Measurements from ENCODE around the gene PYROXD2. TPM values are rescaled to one million over a fixed set of nuclear protein-coding genes. Genes with fewer than 3 reads are reported as not detected.

The PYROXD2 gene
- total and polyA plus RNA-seq, 2 of the 8 experiments (the other 6 are each of a cell fraction or from before 2014, with no cell fraction given): 3.2 to 5.4 TPM

DNA sequence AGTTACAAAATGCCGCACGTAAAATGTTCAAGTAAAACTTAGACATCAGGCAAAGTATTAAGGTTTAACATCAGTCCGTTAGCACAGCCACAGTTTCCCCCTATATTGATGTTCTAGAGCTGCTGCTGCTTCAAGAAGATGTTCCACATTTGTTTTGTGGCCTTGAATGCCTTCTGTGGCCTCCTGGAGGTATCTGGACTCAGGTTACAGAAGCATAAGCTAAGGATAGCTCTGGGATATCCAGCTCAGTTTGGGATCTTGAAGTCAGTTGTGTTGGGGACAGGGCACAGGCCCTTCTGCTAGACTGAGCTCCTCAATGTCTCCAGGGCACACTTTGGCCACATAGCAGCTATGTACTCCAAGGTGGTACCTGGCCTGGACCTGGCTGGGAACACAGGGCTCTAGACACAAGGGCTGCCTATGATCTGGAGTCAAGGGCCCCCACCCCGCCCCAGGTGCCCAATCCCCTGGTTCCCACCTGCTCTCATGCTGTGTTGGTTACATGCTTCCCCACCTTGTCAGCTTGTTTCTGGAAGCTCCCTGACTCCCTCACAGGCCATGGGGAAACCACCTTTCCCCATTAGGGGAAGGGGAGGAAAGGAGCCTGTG, 4.7 kb downstream of the PYROXD2 start:
- no peaks in the 10 kb centered on the region for H3K9me3 ChIP-seq (ENCODE audit: insufficient read depth in 2 of 2, low read depth in 1 of 2, low read length in 1 of 2)
- no peak overlapping the region for H3K4ac ChIP-seq (replicated peaks; ENCODE audit: insufficient read length, low read depth, low read length)
- H2BK120ac ChIP-seq (replicated peaks; ENCODE audit: low read depth, low read length): no peak overlapping the region
- FAIRE-seq: no peak
- no peak overlapping the region for H2BK12ac ChIP-seq (ENCODE audit: low read depth, low read length)
- no peak overlapping the region for H2BK5ac ChIP-seq (ENCODE audit: low read depth, low read length)
- no peak overlapping the region for H2BK15ac ChIP-seq (ENCODE audit: low read length)
- H3K56ac ChIP-seq (replicated peaks; ENCODE audit: insufficient read length, low read depth, low read length): no peak overlapping the region
- H3K23me2 ChIP-seq (ENCODE audit: low read depth, low read length): no peaks in the 10 kb centered on the region; the same call in 1 of the 2 replicates
- no peaks in the 10 kb centered on the region for H3K36me3 ChIP-seq (ENCODE audit: control insufficient read depth in 2 of 4, insufficient read depth in 4 of 4, low read length in 3 of 4)
- no peak overlapping the region for H3K4me3 ChIP-seq (ENCODE audit: extremely low read depth in 1 of 4, insufficient read depth in 2 of 4, low read depth in 3 of 4, low read length in 4 of 4)
- no peak overlapping the region for H3K18ac ChIP-seq (ENCODE audit: extremely low read depth, low read length)
- no peak overlapping the region for H3K9ac ChIP-seq (replicated peaks in 1 of 4; ENCODE audit: extremely low read depth in 1 of 4, low read depth in 3 of 4, low read length in 3 of 4)
- H4K8ac ChIP-seq (ENCODE audit: extremely low read depth, insufficient read depth, low read length): no peak overlapping the region
- ChIA-PET POLR2A (ENCODE audit: partially characterized antibody) (no interaction called here), CTCF (ENCODE audit: partially characterized antibody) (interaction anchor here (2.1 to 2.6 kb wide), 2 partner anchors 14 to 15 kb away, joined by 8 to 12 read pairs; no protein-coding TSS in a partner anchor)
- H4K91ac ChIP-seq (replicated peaks; ENCODE audit: insufficient read length, low read length): no peak overlapping the region
- 97% methylated on average over 3 of the region's 4 CpGs; no CpG with 5 or more reads in 1 of the 2 experiments for WGBS, 2 experiments (ENCODE audit: extremely low coverage in 1 of 2, insufficient coverage in 1 of 2, insufficient read length in 1 of 2, insufficient replicate concordance in 2 of 2, low coverage in 1 of 2, low lambda C conversion rate in 2 of 2, missing lambda C conversion rate in 1 of 2)
- H2BK20ac ChIP-seq (ENCODE audit: low read length): no peak overlapping the region
- H3K14ac ChIP-seq (ENCODE audit: insufficient read length): no peak overlapping the region
- peaks cover 0 to 6% (median 2%) of the 10 kb centered on the region in 4 experiments; a peak in 6 of 7 replicates for H3K4me1 ChIP-seq (replicated peaks in 1 of 4; ENCODE audit: control insufficient read depth in 3 of 4, insufficient read depth in 4 of 4, low read length in 3 of 4)
- no peak overlapping the region for H2AK5ac ChIP-seq (ENCODE audit: low read depth, low read length)
- H3K27me3 ChIP-seq (replicated peaks in 1 of 4; ENCODE audit: control insufficient read depth in 3 of 4, extremely low read depth in 1 of 4, insufficient read depth in 3 of 4, low read length in 3 of 4): no peaks in the 10 kb centered on the region
- no peak overlapping the region for H2AFZ ChIP-seq (ENCODE audit: low read length)
- no peak overlapping the region for H3K23ac ChIP-seq (ENCODE audit: insufficient read length)
- H4K20me1 ChIP-seq (replicated peaks in 1 of 2; ENCODE audit: control insufficient read depth in 1 of 2, insufficient read depth in 2 of 2, low read length in 2 of 2): no peaks in the 10 kb centered on the region
- H4K5ac ChIP-seq (ENCODE audit: insufficient read length, low read depth, low read length): no peak overlapping the region
- no peaks in the 10 kb centered on the region for H3K79me1 ChIP-seq (ENCODE audit: low read depth, low read length)
- no peak overlapping the region for H3K4me2 ChIP-seq (ENCODE audit: insufficient read depth in 1 of 2, low read depth in 2 of 2, low read length in 2 of 2)
- no peak overlapping the region for H3K27ac ChIP-seq (ENCODE audit: low read depth, low read length)
- DNase-seq (ENCODE audit: low read depth in 1 of 2, low spot score in 2 of 2): no peak
- no peaks in the 10 kb centered on the region for H3K79me2 ChIP-seq (ENCODE audit: control insufficient read depth in 1 of 2, insufficient read depth in 2 of 2, low read length in 2 of 2)
- TF ChIP-seq RXRA (IDR thresholded peaks at IDR 0.05; ENCODE audit: insufficient read depth, low read depth, low read length) (no peak), NANOG (IDR thresholded peaks at IDR 0.05; ENCODE audit: insufficient read depth, low read depth, low read length, poor library complexity, severe bottlenecking) (no peak), EZH2 (IDR thresholded peaks at IDR 0.05; ENCODE audit: low read depth, low read length, severe bottlenecking) (no peak), BCL11A (IDR thresholded peaks at IDR 0.05; ENCODE audit: low read depth in 2 of 2, low read length in 2 of 2) (no peak), GABPA (IDR thresholded peaks at IDR 0.05; ENCODE audit: borderline replicate concordance, insufficient read depth, low read length) (no peak), TAF7 (optimal IDR thresholded peaks at IDR 0.05; ENCODE audit: borderline replicate concordance, low read depth, low read length) (no peak), HDAC6 (IDR thresholded peaks at IDR 0.05; ENCODE audit: low read depth, low read length) (no peak), SP2 (IDR thresholded peaks at IDR 0.05; ENCODE audit: low read length) (no peak), EP300 (IDR thresholded peaks at IDR 0.05; ENCODE audit: borderline replicate concordance in 1 of 2, low read depth in 2 of 2, low read length in 2 of 2) (no peak), CTBP2 (IDR thresholded peaks at IDR 0.05; ENCODE audit: borderline replicate concordance, insufficient read depth, insufficient read length, low read length) (no peak), BACH1 (IDR thresholded peaks at IDR 0.05; ENCODE audit: low read length) (no peak), POU5F1 (IDR thresholded peaks at IDR 0.05; ENCODE audit: low read depth, low read length) (no peak), SAP30 (IDR thresholded peaks at IDR 0.05; ENCODE audit: insufficient read depth, insufficient replicate concordance, low read length) (no peak)

Measured in H1 (cell line).